ENCODE results near the gene BTNL9.

Gene BTNL9

DNA sequence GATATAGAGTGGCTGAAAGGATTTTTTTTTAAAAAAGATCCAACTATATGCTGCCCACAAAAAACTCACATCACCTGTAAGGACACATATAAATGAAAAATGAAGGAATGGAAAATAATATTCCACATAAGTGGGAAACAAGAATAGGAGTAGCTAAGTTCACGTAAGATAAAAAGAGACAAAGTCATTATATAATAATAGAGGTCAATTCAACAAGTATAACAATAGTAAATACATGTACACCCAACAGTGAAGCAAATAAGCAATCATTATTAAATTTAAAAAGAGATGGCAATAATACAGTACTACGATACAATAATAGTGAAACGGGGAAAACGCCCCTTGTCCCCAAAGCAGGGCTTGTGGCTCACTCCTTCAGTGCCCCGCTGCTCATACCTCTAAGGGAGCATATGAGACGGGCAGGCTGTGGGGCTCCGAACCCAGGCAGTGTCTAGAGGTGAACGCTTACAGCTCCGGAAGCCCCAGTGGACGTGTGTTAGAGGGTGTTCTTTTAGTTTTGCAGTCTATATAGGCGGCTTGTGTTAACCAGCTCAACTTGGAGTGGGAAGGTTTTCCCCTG is 12.5 kb upstream of the BTNL9 start:
- H3K27me3 ChIP-seq (ENCODE audit: control insufficient read depth in 2 of 2, insufficient read depth in 2 of 2, low read length in 2 of 2) = no peaks in the 10 kb centered on the region
- H3K9ac ChIP-seq (ENCODE audit: low read depth in 1 of 2, low read length in 2 of 2) = peak overlapping the region in 1 of 2 donors; percentile 62
- H3K9me3 ChIP-seq (ENCODE audit: control insufficient read depth in 2 of 2, low read length in 2 of 2) = no peaks in the 10 kb centered on the region
- H3K27ac ChIP-seq (ENCODE audit: low read depth in 2 of 2, low read length in 2 of 2) = peak overlapping the region in 1 of 2 donors; percentile 77
- H3K4me1 ChIP-seq (ENCODE audit: control insufficient read depth in 2 of 2, insufficient read depth in 2 of 2, low read length in 2 of 2) = no peaks in the 10 kb centered on the region
- H3K4me3 ChIP-seq (ENCODE audit: low read length in 2 of 2) = peak overlapping the region in 1 of 2 donors; percentile 50
- H3K36me3 ChIP-seq (ENCODE audit: control insufficient read depth in 2 of 2, insufficient read depth in 2 of 2, low read length in 2 of 2) = no peaks in the 10 kb centered on the region

DNA sequence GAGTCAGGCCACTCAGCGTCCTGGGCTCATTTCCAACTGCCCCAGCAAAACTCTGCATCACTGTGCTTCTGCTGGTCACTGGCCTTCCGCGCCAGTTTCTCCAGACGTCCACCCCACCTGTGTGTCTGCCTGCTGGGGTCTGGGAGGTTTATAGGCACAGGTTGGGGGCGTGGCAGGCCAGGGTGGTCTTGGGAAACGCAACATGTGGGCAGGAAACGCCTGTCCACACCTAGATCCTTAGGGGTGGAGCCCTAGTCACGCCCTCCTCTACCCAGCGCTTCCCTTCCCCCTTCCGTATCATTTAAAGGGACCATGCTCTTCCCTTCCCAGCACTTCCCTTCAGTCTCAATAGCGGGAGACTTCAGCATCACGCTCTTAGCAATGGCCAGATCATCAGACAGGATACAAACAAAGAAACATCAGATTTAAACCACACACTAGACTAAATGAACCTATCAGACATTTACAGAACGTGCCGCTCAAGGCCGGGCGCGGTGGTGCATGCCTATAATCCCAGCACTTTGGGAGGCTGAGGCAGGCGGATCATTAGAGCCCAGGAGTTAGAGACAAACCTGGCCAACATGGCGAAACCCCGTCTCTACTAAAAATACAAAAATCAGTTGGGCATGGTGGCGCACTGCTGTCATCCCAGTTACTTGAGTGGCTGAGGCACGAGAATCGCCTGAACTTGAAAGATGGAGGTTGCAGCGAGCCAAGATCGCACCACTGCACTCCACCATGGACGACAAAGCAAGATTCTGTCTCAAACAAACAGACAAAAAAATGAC is 11.8 kb upstream of the BTNL9 start:
- Histone ChIP-seq H3K9ac (ENCODE audit: low read depth in 1 of 2, low read length in 2 of 2) (peak overlapping the region in 1 of 2 donors; percentile 62), H3K4me1 (ENCODE audit: control insufficient read depth in 2 of 2, insufficient read depth in 2 of 2, low read length in 2 of 2) (no peaks in the 10 kb centered on the region), H3K9me3 (ENCODE audit: control insufficient read depth in 2 of 2, low read length in 2 of 2) (no peaks in the 10 kb centered on the region), H3K27ac (ENCODE audit: low read depth in 2 of 2, low read length in 2 of 2) (peak overlapping the region in 1 of 2 donors; percentile 77), H3K4me3 (ENCODE audit: low read length in 2 of 2) (peak overlapping the region in 1 of 2 donors; percentile 50), H3K27me3 (ENCODE audit: control insufficient read depth in 2 of 2, insufficient read depth in 2 of 2, low read length in 2 of 2) (no peaks in the 10 kb centered on the region), H3K36me3 (ENCODE audit: control insufficient read depth in 2 of 2, insufficient read depth in 2 of 2, low read length in 2 of 2) (no peaks in the 10 kb centered on the region)

- Histone ChIP-seq H3K27ac (ENCODE audit: low read depth in 2 of 2, low read length in 2 of 2) (no peak overlapping the region), H3K9ac (ENCODE audit: low read depth in 1 of 2, low read length in 2 of 2) (no peak overlapping the region), H3K4me3 (ENCODE audit: low read length in 2 of 2) (no peak overlapping the region), H3K4me1 (ENCODE audit: control insufficient read depth in 2 of 2, insufficient read depth in 2 of 2, low read length in 2 of 2) (no peaks in the 10 kb centered on the region), H3K36me3 (ENCODE audit: control insufficient read depth in 2 of 2, insufficient read depth in 2 of 2, low read length in 2 of 2) (no peaks in the 10 kb centered on the region), H3K27me3 (ENCODE audit: control insufficient read depth in 2 of 2, insufficient read depth in 2 of 2, low read length in 2 of 2) (peaks cover 0 to 2% of the 10 kb centered on the region in 2 donors), H3K9me3 (ENCODE audit: control insufficient read depth in 2 of 2, low read length in 2 of 2) (no peaks in the 10 kb centered on the region)
These were observed 8.3 kb upstream of the BTNL9 start for GRCh38 chr5:181031716-181032115.

DNA sequence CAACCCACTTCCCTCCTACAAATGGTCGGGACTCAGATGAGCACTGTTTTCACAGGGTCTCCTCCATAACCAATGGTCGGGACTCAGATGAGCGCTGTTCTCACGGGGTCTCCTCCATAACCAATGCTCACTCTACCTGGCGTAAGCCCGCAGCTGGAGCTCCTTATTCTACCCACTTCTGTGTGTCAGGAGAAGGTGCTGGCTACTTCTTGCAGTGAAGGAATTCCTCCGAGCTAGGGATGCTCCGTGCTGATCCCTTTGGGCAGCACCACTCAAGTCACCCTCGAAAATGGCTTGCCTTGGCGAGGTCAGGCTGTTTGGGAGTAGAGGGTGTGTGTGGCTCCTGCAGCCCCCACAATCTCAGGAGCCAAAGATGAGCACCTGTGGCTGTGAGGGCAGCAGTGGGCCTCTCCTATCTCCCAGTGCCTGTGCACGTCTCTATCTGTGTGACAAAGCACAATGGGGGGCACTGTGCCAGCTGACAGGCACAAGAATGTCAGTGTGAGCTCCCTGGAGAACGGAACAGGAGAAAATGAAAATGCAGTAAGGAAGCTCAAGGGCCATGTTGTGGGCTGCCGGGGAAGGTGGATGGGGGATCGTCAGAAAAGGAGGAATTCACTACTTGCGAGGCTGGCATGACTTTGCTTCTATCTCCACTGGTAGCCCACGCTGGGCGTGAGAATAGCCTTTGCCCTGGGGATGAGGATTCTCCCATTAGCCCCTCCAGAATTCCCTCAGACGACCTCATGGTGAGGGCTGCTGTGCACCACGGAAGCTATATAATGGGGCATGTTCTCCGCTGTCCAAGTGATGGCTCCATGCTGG is 3.9 kb upstream of the BTNL9 start:
- H3K4me1 ChIP-seq (ENCODE audit: control insufficient read depth in 2 of 2, insufficient read depth in 2 of 2, low read length in 2 of 2) = no peaks in the 10 kb centered on the region
- no peaks in the 10 kb centered on the region for H3K36me3 ChIP-seq (ENCODE audit: control insufficient read depth in 2 of 2, insufficient read depth in 2 of 2, low read length in 2 of 2)
- H3K27ac ChIP-seq (ENCODE audit: low read depth in 2 of 2, low read length in 2 of 2) = no peak overlapping the region
- no peak overlapping the region for H3K9ac ChIP-seq (ENCODE audit: low read depth in 1 of 2, low read length in 2 of 2)
- H3K9me3 ChIP-seq (ENCODE audit: control insufficient read depth in 2 of 2, low read length in 2 of 2) = no peaks in the 10 kb centered on the region
- peaks cover 0 to 2% of the 10 kb centered on the region in 2 donors for H3K27me3 ChIP-seq (ENCODE audit: control insufficient read depth in 2 of 2, insufficient read depth in 2 of 2, low read length in 2 of 2)
- H3K4me3 ChIP-seq (ENCODE audit: low read length in 2 of 2) = no peak overlapping the region

- Histone ChIP-seq H3K4me1 (ENCODE audit: control insufficient read depth in 2 of 2, insufficient read depth in 2 of 2, low read length in 2 of 2) (no peaks in the 10 kb centered on the region), H3K4me3 (ENCODE audit: low read length in 2 of 2) (no peak overlapping the region), H3K27ac (ENCODE audit: low read depth in 2 of 2, low read length in 2 of 2) (no peak overlapping the region), H3K36me3 (ENCODE audit: control insufficient read depth in 2 of 2, insufficient read depth in 2 of 2, low read length in 2 of 2) (no peaks in the 10 kb centered on the region), H3K9me3 (ENCODE audit: control insufficient read depth in 2 of 2, low read length in 2 of 2) (no peaks in the 10 kb centered on the region), H3K27me3 (ENCODE audit: control insufficient read depth in 2 of 2, insufficient read depth in 2 of 2, low read length in 2 of 2) (peaks cover 0 to 2% of the 10 kb centered on the region in 2 donors), H3K9ac (ENCODE audit: low read depth in 1 of 2, low read length in 2 of 2) (no peak overlapping the region)
These were observed 3.2 kb upstream of the BTNL9 start for GRCh38 chr5:181036816-181037364.

- Histone ChIP-seq H3K27me3 (ENCODE audit: control insufficient read depth in 2 of 2, insufficient read depth in 2 of 2, low read length in 2 of 2) (peaks cover 2% of the 10 kb centered on the region in 2 donors), H3K27ac (ENCODE audit: low read depth in 2 of 2, low read length in 2 of 2) (no peak overlapping the region), H3K4me3 (ENCODE audit: low read length in 2 of 2) (no peak overlapping the region)
These were observed 2.7 kb upstream of the BTNL9 start for GRCh38 chr5:181037365-181037861.

DNA sequence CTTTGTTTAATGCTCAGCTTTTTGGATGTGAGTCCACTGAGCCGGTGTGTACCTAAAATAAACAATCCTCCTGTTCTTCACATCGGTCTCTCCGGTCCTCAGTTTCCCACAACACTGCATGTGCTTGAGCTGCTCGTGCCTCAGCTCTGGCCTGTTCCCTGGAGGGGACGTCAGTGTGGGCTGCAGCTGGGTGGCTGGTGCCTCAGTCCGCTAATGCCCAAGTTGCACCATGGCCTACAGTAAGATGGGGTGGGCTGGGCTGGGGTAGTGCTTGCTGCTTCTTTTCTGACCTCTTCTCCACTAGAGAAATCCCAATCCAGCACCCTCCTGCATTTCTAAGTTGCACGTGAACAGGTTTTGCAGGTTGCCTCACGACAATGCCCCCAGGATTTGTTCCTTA is 595 bp upstream of the BTNL9 start:
- H3K27me3 ChIP-seq (ENCODE audit: control insufficient read depth in 2 of 2, insufficient read depth in 2 of 2, low read length in 2 of 2) = peaks cover 3 to 6% of the 10 kb centered on the region in 2 donors
- no peaks in the 10 kb centered on the region for H3K4me1 ChIP-seq (ENCODE audit: control insufficient read depth in 2 of 2, insufficient read depth in 2 of 2, low read length in 2 of 2)
- no peaks in the 10 kb centered on the region for H3K9me3 ChIP-seq (ENCODE audit: control insufficient read depth in 2 of 2, low read length in 2 of 2)
- H3K9ac ChIP-seq (ENCODE audit: low read depth in 1 of 2, low read length in 2 of 2) = no peak overlapping the region
- H3K36me3 ChIP-seq (ENCODE audit: control insufficient read depth in 2 of 2, insufficient read depth in 2 of 2, low read length in 2 of 2) = no peaks in the 10 kb centered on the region
- no peak overlapping the region for H3K4me3 ChIP-seq (ENCODE audit: low read length in 2 of 2)
- no peak overlapping the region for H3K27ac ChIP-seq (ENCODE audit: low read depth in 2 of 2, low read length in 2 of 2)

More at GRCh38 chr5:181037365-181037861, 2.7 kb upstream of the BTNL9 start:
- Histone ChIP-seq H3K9ac (ENCODE audit: low read depth in 1 of 2, low read length in 2 of 2) (no peak overlapping the region), H3K4me1 (ENCODE audit: control insufficient read depth in 2 of 2, insufficient read depth in 2 of 2, low read length in 2 of 2) (no peaks in the 10 kb centered on the region), H3K9me3 (ENCODE audit: control insufficient read depth in 2 of 2, low read length in 2 of 2) (no peaks in the 10 kb centered on the region), H3K36me3 (ENCODE audit: control insufficient read depth in 2 of 2, insufficient read depth in 2 of 2, low read length in 2 of 2) (no peaks in the 10 kb centered on the region)

DNA sequence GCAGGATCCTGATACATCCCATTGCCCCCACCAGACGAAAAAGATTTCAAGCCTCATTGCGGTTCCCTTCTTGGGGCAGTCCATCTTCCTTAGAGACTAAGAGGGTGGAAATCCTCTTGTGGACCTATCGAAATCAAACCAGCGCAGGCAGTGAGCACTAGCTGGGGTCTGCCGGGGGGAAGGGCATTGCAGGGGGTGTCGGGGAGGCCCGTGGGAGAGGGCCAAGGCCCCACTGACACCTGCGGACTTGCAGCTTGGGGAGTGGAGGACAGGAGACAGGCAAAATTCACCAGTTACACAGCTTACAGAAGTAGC is 522 bp downstream of the BTNL9 start:
- Histone ChIP-seq H3K9ac (ENCODE audit: low read depth in 1 of 2, low read length in 2 of 2) (no peak overlapping the region), H3K4me3 (ENCODE audit: low read length in 2 of 2) (no peak overlapping the region), H3K27ac (ENCODE audit: low read depth in 2 of 2, low read length in 2 of 2) (no peak overlapping the region), H3K9me3 (ENCODE audit: control insufficient read depth in 2 of 2, low read length in 2 of 2) (no peaks in the 10 kb centered on the region), H3K36me3 (ENCODE audit: control insufficient read depth in 2 of 2, insufficient read depth in 2 of 2, low read length in 2 of 2) (no peaks in the 10 kb centered on the region), H3K4me1 (ENCODE audit: control insufficient read depth in 2 of 2, insufficient read depth in 2 of 2, low read length in 2 of 2) (no peaks in the 10 kb centered on the region), H3K27me3 (ENCODE audit: control insufficient read depth in 2 of 2, insufficient read depth in 2 of 2, low read length in 2 of 2) (peaks cover 7 to 8% of the 10 kb centered on the region in 2 donors)

GRCh38 chr5:181041043-181041442 is 977 bp downstream of the BTNL9 start:
- no peaks in the 10 kb centered on the region for H3K9me3 ChIP-seq (ENCODE audit: control insufficient read depth in 2 of 2, low read length in 2 of 2)
- H3K27me3 ChIP-seq (ENCODE audit: control insufficient read depth in 2 of 2, insufficient read depth in 2 of 2, low read length in 2 of 2) = peaks cover 7 to 8% of the 10 kb centered on the region in 2 donors
- H3K27ac ChIP-seq (ENCODE audit: low read depth in 2 of 2, low read length in 2 of 2) = no peak overlapping the region
- no peaks in the 10 kb centered on the region for H3K4me1 ChIP-seq (ENCODE audit: control insufficient read depth in 2 of 2, insufficient read depth in 2 of 2, low read length in 2 of 2)
- no peak overlapping the region for H3K4me3 ChIP-seq (ENCODE audit: low read length in 2 of 2)
- no peaks in the 10 kb centered on the region for H3K36me3 ChIP-seq (ENCODE audit: control insufficient read depth in 2 of 2, insufficient read depth in 2 of 2, low read length in 2 of 2)
- no peak overlapping the region for H3K9ac ChIP-seq (ENCODE audit: low read depth in 1 of 2, low read length in 2 of 2)
